Astrocyte (in vitro differentiated cells and primary cell): ENCODE measurements around the gene VAT1L. TPM values are rescaled to one million over a fixed set of nuclear protein-coding genes. Genes with fewer than 3 reads are reported as not detected.

Experiments
- DNase-seq: peaks from one replicate; pipeline ENCODE4 v3.0.0-alpha.2; 2010; ENCODE audit warnings: low read depth
- FAIRE-seq: peaks from 2 replicates; lab custom pipeline; 2011; peaks lifted over from hg19 to GRCh38; lab: Jason Lieb, UNC
- H2AFZ ChIP-seq: 2 replicates; pipeline ENCODE4 v1.6.0; 2012; ENCODE audit warnings: low read depth, low read length, inconsistent platforms
- H3K27ac ChIP-seq: 2 replicates; pipeline ENCODE4 v1.5.1; 2011; ENCODE audit warnings: low read depth, low read length, inconsistent platforms
- H3K27me3 ChIP-seq: 2 replicates; pipeline ENCODE4 v1.6.0; 2011; ENCODE audit warnings: low read length, inconsistent platforms; ENCODE audit not compliant: insufficient read depth
- H3K36me3 ChIP-seq: 2 replicates; pipeline ENCODE4 v1.5.1; 2011; ENCODE audit warnings: low read length, inconsistent platforms; ENCODE audit not compliant: insufficient read depth
- H3K4me1 ChIP-seq: 2 replicates; pipeline ENCODE4 v1.5.1; 2011; ENCODE audit warnings: low read length, inconsistent platforms; ENCODE audit not compliant: insufficient read depth
- H3K4me2 ChIP-seq: 2 replicates; pipeline ENCODE4 v1.6.0; 2012; ENCODE audit warnings: low read length, inconsistent platforms
- H3K4me3 ChIP-seq: 2 replicates; pipeline ENCODE4 v1.5.1; 2011; ENCODE audit warnings: low read depth, mild to moderate bottlenecking, low read length, inconsistent platforms; ENCODE audit not compliant: insufficient read depth
- H3K79me2 ChIP-seq: 2 replicates; pipeline ENCODE4 v1.6.0; 2012; ENCODE audit warnings: mild to moderate bottlenecking, low read length, inconsistent platforms; ENCODE audit not compliant: insufficient read depth
- H3K9ac ChIP-seq: 2 replicates; pipeline ENCODE4 v1.6.0; 2012; ENCODE audit warnings: mild to moderate bottlenecking, low read length, inconsistent platforms
- H3K9me3 ChIP-seq: 2 replicates; pipeline ENCODE4 v1.5.1; 2012; ENCODE audit warnings: low read depth, mild to moderate bottlenecking, low read length, inconsistent platforms; ENCODE audit not compliant: insufficient read depth
- H4K20me1 ChIP-seq: 2 replicates; pipeline ENCODE4 v1.6.0; 2012; ENCODE audit warnings: low read length, inconsistent platforms; ENCODE audit not compliant: insufficient read depth
- H3K27ac Mint-ChIP-seq: one replicate; pipeline ENCODE4 v1.8.0; 2021; ENCODE audit warnings: mild to moderate bottlenecking, mixed read lengths; ENCODE audit not compliant: unreplicated experiment
- H3K27me3 Mint-ChIP-seq: one replicate; pipeline ENCODE4 v1.8.0; 2021; ENCODE audit warnings: low read depth, mixed read lengths; ENCODE audit not compliant: unreplicated experiment
- H3K36me3 Mint-ChIP-seq: one replicate; pipeline ENCODE4 v1.8.0; 2021; ENCODE audit warnings: low read depth, mixed read lengths; ENCODE audit not compliant: unreplicated experiment
- H3K4me1 Mint-ChIP-seq: one replicate; pipeline ENCODE4 v1.8.0; 2021; ENCODE audit warnings: low read depth, mixed read lengths; ENCODE audit not compliant: unreplicated experiment
- H3K4me3 Mint-ChIP-seq: one replicate; pipeline ENCODE4 v1.8.0; 2021; ENCODE audit warnings: mild to moderate bottlenecking, moderate library complexity, mixed read lengths; ENCODE audit not compliant: unreplicated experiment
- H3K9me3 Mint-ChIP-seq: one replicate; pipeline ENCODE4 v1.8.0; 2021; ENCODE audit warnings: mild to moderate bottlenecking, mixed read lengths; ENCODE audit not compliant: unreplicated experiment
- CTCF ChIP-seq: IDR thresholded peaks from 2 replicates; pipeline ENCODE4 v1.5.1; 2011; ENCODE audit warnings: low read depth, mild to moderate bottlenecking, inconsistent platforms, low read length, moderate library complexity; ENCODE audit not compliant: insufficient read depth
- EZH2 ChIP-seq: IDR thresholded peaks from 2 replicates; pipeline ENCODE4 v1.6.1; 2012; ENCODE audit warnings: mild to moderate bottlenecking, low read length, inconsistent platforms; ENCODE audit not compliant: insufficient read depth
- total RNA-seq: library from RNA; stranded (reverse); gene quantifications from 2 replicates; pipeline ENCODE4 v1.2.1, GENCODE V29; 2021

The VAT1L gene
- total RNA-seq, 1 donor from 2014 or later: 3.3 TPM

- no peak for FAIRE-seq
Measured at GRCh38 chr16:77881355-77882030, 93.1 kb downstream of the VAT1L start.

GRCh38 chr16:77882358-77882757 is 94.0 kb downstream of the VAT1L start:
- Mint-ChIP-seq H3K4me1 (peaks cover 3% of the 10 kb centered on the region), H3K27me3 (peaks cover 16% of the 10 kb centered on the region), H3K9me3 (no peaks in the 10 kb centered on the region), H3K36me3 (no peaks in the 10 kb centered on the region), H3K4me3 (no peak overlapping the region), H3K27ac (no peak overlapping the region)
- no peak for FAIRE-seq
- Histone ChIP-seq H3K9me3 (no peaks in the 10 kb centered on the region), H3K4me2 (no peak overlapping the region), H3K27me3 (no peaks in the 10 kb centered on the region), H3K79me2 (no peaks in the 10 kb centered on the region), H3K9ac (no peak overlapping the region), H3K27ac (no peak overlapping the region), H2AFZ (no peak overlapping the region), H3K4me3 (no peak overlapping the region), H3K36me3 (no peaks in the 10 kb centered on the region), H4K20me1 (no peaks in the 10 kb centered on the region), H3K4me1 (peaks cover 6% of the 10 kb centered on the region)
- TF ChIP-seq CTCF (no peak), EZH2 (no peak)
- peak; percentile 45 for DNase-seq

More at GRCh38 chr16:77881355-77882030, 93.1 kb downstream of the VAT1L start:
- Histone ChIP-seq H3K4me3 (no peak overlapping the region), H3K27me3 (no peaks in the 10 kb centered on the region), H3K9ac (no peak overlapping the region), H3K79me2 (no peaks in the 10 kb centered on the region), H3K4me2 (no peak overlapping the region), H4K20me1 (no peaks in the 10 kb centered on the region), H3K36me3 (no peaks in the 10 kb centered on the region), H2AFZ (no peak overlapping the region), H3K27ac (no peak overlapping the region), H3K4me1 (peaks cover 10% of the 10 kb centered on the region), H3K9me3 (no peaks in the 10 kb centered on the region)
- Mint-ChIP-seq H3K9me3 (no peaks in the 10 kb centered on the region), H3K27ac (no peak overlapping the region), H3K4me1 (peaks cover 3% of the 10 kb centered on the region), H3K36me3 (no peaks in the 10 kb centered on the region), H3K4me3 (no peak overlapping the region), H3K27me3 (peaks cover 11% of the 10 kb centered on the region)
- DNase-seq: no peak
- no peak for TF ChIP-seq CTCF
- TF ChIP-seq EZH2: no peak

- H3K27ac ChIP-seq: no peak overlapping the region
- H3K79me2 ChIP-seq: no peaks in the 10 kb centered on the region
- TF ChIP-seq CTCF (no peak), EZH2 (no peak)
- H3K9me3 ChIP-seq: no peaks in the 10 kb centered on the region
- Mint-ChIP-seq H3K9me3 (no peaks in the 10 kb centered on the region), H3K36me3 (no peaks in the 10 kb centered on the region), H3K4me1 (no peaks in the 10 kb centered on the region), H3K27ac (no peak overlapping the region), H3K4me3 (no peak overlapping the region), H3K27me3 (peaks cover 15% of the 10 kb centered on the region)
- H4K20me1 ChIP-seq: no peaks in the 10 kb centered on the region
- no peak overlapping the region for H2AFZ ChIP-seq
- FAIRE-seq (no peak), DNase-seq (peak; percentile 36)
- H3K9ac ChIP-seq: no peak overlapping the region
- no peak overlapping the region for H3K4me3 ChIP-seq
- H3K36me3 ChIP-seq: no peaks in the 10 kb centered on the region
- H3K4me2 ChIP-seq: no peak overlapping the region
- H3K27me3 ChIP-seq: no peaks in the 10 kb centered on the region
- H3K4me1 ChIP-seq: no peaks in the 10 kb centered on the region
Measured at GRCh38 chr16:77885571-77886295, 97.4 kb downstream of the VAT1L start.
